Measurements from ENCODE around the gene GNAQ. TPM values are rescaled to one million over a fixed set of nuclear protein-coding genes. Genes with fewer than 3 reads are reported as not detected.
A peak's percentile ranks its signal among the peaks of the same experiment; 100 is the strongest.

Gene GNAQ
- total and polyA plus RNA-seq, 2 of the 13 experiments (the other 11 are each of a cell fraction or from before 2014, with no cell fraction given): 16.5 to 17.7 TPM

- WGBS (ENCODE audit: low lambda C conversion rate): 54% methylated on average over 2 of the region's 2 CpGs
- intact Hi-C loops (cut with micrococcal nuclease; ENCODE audit: unreplicated experiment): no loop called here
- H3K27ac ChIP-seq (ENCODE audit: extremely low read length, insufficient read depth, low read length): no peak overlapping the region
Measured at GRCh38 chr9:77679088-77679487, 352.5 kb downstream of the GNAQ start.

GRCh38 chr9:77677957-77678535 is 353.6 kb downstream of the GNAQ start:
- no peak for ATAC-seq
- H3K27me3 ChIP-seq (ENCODE audit: control insufficient read depth in 1 of 2, insufficient read depth in 2 of 2, low read length in 2 of 2): no peaks in the 10 kb centered on the region; a peak in 1 of 5 replicates
- no peak overlapping the region for H3K9ac ChIP-seq (ENCODE audit: insufficient read depth, low read depth, low read length)
- FAIRE-seq: no peak
- no peaks in the 10 kb centered on the region for H3K9me3 ChIP-seq (ENCODE audit: low read length)
- H4K20me1 ChIP-seq (ENCODE audit: insufficient read depth, low read length): no peaks in the 10 kb centered on the region
- 27% methylated on average over 7 of the region's 7 CpGs for WGBS (ENCODE audit: low lambda C conversion rate)
- no peaks in the 10 kb centered on the region for H3K36me3 ChIP-seq (replicated peaks in 1 of 2; ENCODE audit: control insufficient read depth in 1 of 2, insufficient read depth in 2 of 2, low read length in 2 of 2)
- in situ Hi-C loops (cut with HindIII; ENCODE audit: extremely low pct_ligation_motif_present, low pct_unique_long_range_greater_than_20kb): no loop called here
- H3K4me1 ChIP-seq (ENCODE audit: insufficient read depth, low read length): no peaks in the 10 kb centered on the region
- CTCF ChIA-PET (ENCODE audit: low intra/inter-chr PET ratio, low total read pairs): no interaction called here
- intact Hi-C loops (cut with micrococcal nuclease; ENCODE audit: unreplicated experiment): no loop called here
- H2AFZ ChIP-seq (ENCODE audit: low read length): no peak overlapping the region
- TF ChIP-seq ZNF232 (CRISPR knock-in tag; IDR thresholded peaks at IDR 0.05; ENCODE audit: borderline replicate concordance) (no peak), ZNF737 (CRISPR knock-in tag; IDR thresholded peaks at IDR 0.05; ENCODE audit: borderline replicate concordance) (no peak), ZNF318 (CRISPR knock-in tag; IDR thresholded peaks at IDR 0.05) (no peak), SOX6 (IDR thresholded peaks at IDR 0.05) (no peak), SOX6 (CRISPR knock-in tag; IDR thresholded peaks at IDR 0.05) (no peak), POLR2A (IDR thresholded peaks at IDR 0.05; ENCODE audit: insufficient read depth in 1 of 2, low read depth in 2 of 2, low read length in 2 of 2) (no peak)
- H3K4me2 ChIP-seq (ENCODE audit: low read depth, low read length): no peak overlapping the region
- BruUV-seq (replicated peaks): no TSS peak
- no peak overlapping the region for H3K27ac ChIP-seq (ENCODE audit: extremely low read length, insufficient read depth, low read length)
- no peak overlapping the region for H3K4me3 ChIP-seq (replicated peaks in 1 of 3; ENCODE audit: insufficient read depth in 1 of 3, low read depth in 2 of 3, low read length in 3 of 3)
- DNase-seq (ENCODE audit: low spot score): no peak
- H3K79me2 ChIP-seq (ENCODE audit: insufficient read depth, low read length): no peaks in the 10 kb centered on the region
- POLR2A ChIA-PET: no interaction called here

More at GRCh38 chr9:77679088-77679487, 352.5 kb downstream of the GNAQ start:
- TF ChIP-seq SIN3B (IDR thresholded peaks at IDR 0.05; ENCODE audit: low read length): no peak
- TF ChIP-seq SOX5 (CRISPR knock-in tag; IDR thresholded peaks at IDR 0.05; ENCODE audit: borderline replicate concordance): no peak
- TF ChIP-seq YEATS4 (CRISPR knock-in tag; IDR thresholded peaks at IDR 0.05; ENCODE audit: borderline replicate concordance): no peak
- 0 out of 2 replicates have a peak, but pooled peaks have one; percentile 10 for TF ChIP-seq ZNF629 (CRISPR knock-in tag; conservative IDR thresholded peaks at IDR 0.05)
- TF ChIP-seq TAF1 (CRISPR knock-in tag; IDR thresholded peaks at IDR 0.05): no peak
- TF ChIP-seq RARA (CRISPR knock-in tag; IDR thresholded peaks at IDR 0.05): no peak
- TF ChIP-seq ZNF282 (IDR thresholded peaks at IDR 0.05; ENCODE audit: partially characterized antibody): no peak
- no peak overlapping the region for H3K9ac ChIP-seq (ENCODE audit: insufficient read depth, low read depth, low read length)
- H3K4me3 ChIP-seq (replicated peaks in 1 of 3; ENCODE audit: insufficient read depth in 1 of 3, low read depth in 2 of 3, low read length in 3 of 3): no peak overlapping the region
- FAIRE-seq (no peak), ATAC-seq (no peak), DNase-seq (ENCODE audit: low spot score) (no peak)
- no peaks in the 10 kb centered on the region for H3K9me3 ChIP-seq (ENCODE audit: low read length)
- no peak overlapping the region for H3K4me2 ChIP-seq (ENCODE audit: low read depth, low read length)
- H2AFZ ChIP-seq (ENCODE audit: low read length): no peak overlapping the region
- H3K27me3 ChIP-seq (ENCODE audit: control insufficient read depth in 1 of 2, insufficient read depth in 2 of 2, low read length in 2 of 2): no peaks in the 10 kb centered on the region; a peak in 1 of 5 replicates
- H3K36me3 ChIP-seq (replicated peaks in 1 of 2; ENCODE audit: control insufficient read depth in 1 of 2, insufficient read depth in 2 of 2, low read length in 2 of 2): no peaks in the 10 kb centered on the region
- H4K20me1 ChIP-seq (ENCODE audit: insufficient read depth, low read length): no peaks in the 10 kb centered on the region
- POLR2A ChIA-PET: no interaction called here
- in situ Hi-C loops (cut with HindIII; ENCODE audit: extremely low pct_ligation_motif_present, low pct_unique_long_range_greater_than_20kb): no loop called here
- no TSS peak for BruUV-seq (replicated peaks)
- no peaks in the 10 kb centered on the region for H3K4me1 ChIP-seq (ENCODE audit: insufficient read depth, low read length)
- no peaks in the 10 kb centered on the region for H3K79me2 ChIP-seq (ENCODE audit: insufficient read depth, low read length)
- CTCF ChIA-PET (ENCODE audit: low intra/inter-chr PET ratio, low total read pairs): no interaction called here

All from HepG2 (cell line).